Amniotic stem cell (primary cell): ENCODE data around the gene TIMM17B.

Source experiments
- DNase-seq: peaks from one replicate; lab custom pipeline; 2025; lab: John Stamatoyannopoulos, UW

The TIMM17B gene

GRCh38 chrX:48918643-48919340 lies 21.2 kb upstream of the TIMM17B start, which contains the start of gene PIM2:
TSS of gene PIM2 (minus strand) at chrX:48919024. CDS start at chrX:48918834, 190 bp downstream.
- peak; percentile 18 for DNase-seq

DNA sequence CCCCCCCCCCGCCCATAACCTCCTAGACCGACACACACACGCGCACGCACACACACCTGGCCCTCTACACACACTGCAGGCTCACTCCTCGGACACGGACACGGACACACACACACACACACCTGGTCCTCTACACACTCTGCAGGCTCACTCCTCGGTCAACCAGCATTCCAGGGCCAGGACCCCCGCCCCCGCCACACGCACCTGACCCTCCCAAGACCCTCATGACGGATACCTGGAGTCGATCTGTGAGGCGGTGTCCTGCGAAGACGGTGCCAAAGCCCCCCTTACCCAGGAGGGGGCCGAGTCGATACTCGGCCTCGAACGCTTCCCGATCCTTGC lies 20.7 kb upstream of the TIMM17B start:
- no peak for DNase-seq

- peak; percentile 61 for DNase-seq
Observed at GRCh38 chrX:48917139-48918001, 19.8 kb upstream of the TIMM17B start.

- no peak for DNase-seq
Observed at GRCh38 chrX:48914593-48915493, 17.3 kb upstream of the TIMM17B start.

- no peak for DNase-seq
Observed at GRCh38 chrX:48913605-48914366, 16.2 kb upstream of the TIMM17B start.

DNA sequence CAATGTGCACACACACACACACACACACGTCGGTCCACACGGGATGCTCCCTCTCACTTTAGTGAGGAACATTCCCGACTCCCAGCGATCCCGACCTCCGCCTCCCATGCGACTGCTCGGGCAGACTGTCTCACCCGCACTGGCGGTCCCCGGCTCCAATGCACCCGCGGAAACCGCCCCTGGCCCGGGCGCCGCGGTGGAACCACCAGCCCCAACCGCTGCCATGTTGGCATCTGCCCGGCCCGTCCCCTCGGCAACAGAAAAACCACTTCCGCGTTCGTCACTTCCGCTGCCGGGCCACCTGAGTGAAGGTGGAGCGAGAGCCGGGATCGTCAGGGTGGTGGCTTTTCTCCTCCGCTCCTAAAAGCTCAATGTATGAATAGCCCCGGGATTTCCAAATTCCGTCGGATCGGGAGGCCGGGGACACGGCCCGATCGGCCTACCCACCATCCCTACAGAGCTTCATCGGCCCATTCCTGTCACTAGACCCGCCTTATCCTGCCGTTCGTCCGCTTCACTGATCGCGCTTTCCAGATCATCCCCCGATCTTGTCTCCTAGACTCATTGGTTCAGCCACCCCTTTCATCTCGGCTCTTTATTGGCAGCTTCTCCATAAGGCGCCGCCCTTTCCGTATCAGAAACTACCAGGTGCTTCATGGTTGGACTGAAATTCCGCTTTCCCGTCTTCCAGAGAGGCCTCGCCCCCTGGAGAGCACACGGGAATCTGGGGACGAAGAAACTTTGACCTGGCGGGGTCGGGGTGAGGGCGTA lies 14.0 kb upstream of the TIMM17B start, which contains the start of gene SLC35A2:
SLC35A2 (minus strand) TSS at position 235 of the 771 bp plus-strand sequence; CDS start at position 225, 10 bp downstream.
- peak; percentile 38 for DNase-seq

- no peak for DNase-seq
Observed at GRCh38 chrX:48910926-48911411, 13.4 kb upstream of the TIMM17B start.

GRCh38 chrX:48909703-48910294 lies 12.2 kb upstream of the TIMM17B start:
- no peak for DNase-seq

- DNase-seq: no peak
Observed at GRCh38 chrX:48908600-48908999, 11.0 kb upstream of the TIMM17B start.

GRCh38 chrX:48905090-48905790 lies 7.7 kb upstream of the TIMM17B start:
- DNase-seq: no peak

DNA sequence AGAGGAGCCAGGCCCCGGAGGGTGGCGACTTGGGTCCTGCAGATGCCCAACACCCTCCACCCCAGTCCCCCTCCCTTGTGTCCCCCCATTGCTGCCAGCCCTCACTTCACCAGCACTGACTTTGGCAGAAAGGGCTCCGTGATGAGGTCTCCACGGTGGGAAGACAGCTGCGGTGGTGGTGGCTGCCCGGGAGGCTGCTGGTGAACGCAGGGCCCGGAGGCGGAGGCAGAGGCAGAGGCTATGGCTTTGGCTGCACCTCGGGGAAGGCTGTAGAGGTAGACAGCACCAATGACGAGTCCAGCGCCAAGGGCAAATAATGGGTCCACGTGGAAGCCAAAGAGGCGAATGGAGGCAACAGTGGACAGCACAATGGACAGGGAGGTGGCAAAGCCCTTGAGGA lies 7.1 kb upstream of the TIMM17B start:
- DNase-seq: no peak

GRCh38 chrX:48904180-48904579 lies 6.6 kb upstream of the TIMM17B start:
- DNase-seq: no peak

GRCh38 chrX:48903290-48903689 lies 5.7 kb upstream of the TIMM17B start:
- DNase-seq: no peak

DNA sequence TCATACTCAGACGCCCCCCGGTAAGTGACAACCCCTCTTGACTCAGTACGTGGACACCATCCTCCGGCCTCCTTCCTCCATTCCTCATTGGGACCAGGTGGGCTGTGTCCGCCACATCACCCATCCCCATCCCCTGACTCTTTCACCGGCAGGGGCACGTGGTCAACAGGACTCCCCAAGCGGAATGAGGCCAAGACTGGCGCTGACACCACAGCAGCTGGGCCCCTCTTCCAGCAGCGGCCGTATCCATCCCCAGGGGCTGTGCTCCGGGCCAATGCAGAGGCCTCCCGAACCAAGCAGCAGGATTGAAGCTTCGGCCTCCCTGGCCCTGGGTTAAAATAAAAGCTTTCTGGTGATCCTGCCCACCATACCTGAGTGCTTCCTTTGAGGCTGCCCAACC lies 5.2 kb upstream of the TIMM17B start:
- no peak for DNase-seq

DNA sequence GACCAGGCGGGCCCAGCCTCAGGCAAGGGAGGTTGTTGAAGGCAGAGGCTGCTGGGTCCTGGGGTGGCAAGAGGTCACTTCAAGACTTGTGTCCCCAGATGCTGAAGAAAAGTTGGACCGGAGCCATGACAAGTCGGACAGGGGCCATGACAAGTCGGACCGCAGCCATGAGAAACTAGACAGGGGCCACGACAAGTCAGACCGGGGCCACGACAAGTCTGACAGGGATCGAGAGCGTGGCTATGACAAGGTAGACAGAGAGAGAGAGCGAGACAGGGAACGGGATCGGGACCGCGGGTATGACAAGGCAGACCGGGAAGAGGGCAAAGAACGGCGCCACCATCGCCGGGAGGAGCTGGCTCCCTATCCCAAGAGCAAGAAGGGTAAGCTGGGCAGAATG lies 4.6 kb upstream of the TIMM17B start:
- DNase-seq: no peak

DNA sequence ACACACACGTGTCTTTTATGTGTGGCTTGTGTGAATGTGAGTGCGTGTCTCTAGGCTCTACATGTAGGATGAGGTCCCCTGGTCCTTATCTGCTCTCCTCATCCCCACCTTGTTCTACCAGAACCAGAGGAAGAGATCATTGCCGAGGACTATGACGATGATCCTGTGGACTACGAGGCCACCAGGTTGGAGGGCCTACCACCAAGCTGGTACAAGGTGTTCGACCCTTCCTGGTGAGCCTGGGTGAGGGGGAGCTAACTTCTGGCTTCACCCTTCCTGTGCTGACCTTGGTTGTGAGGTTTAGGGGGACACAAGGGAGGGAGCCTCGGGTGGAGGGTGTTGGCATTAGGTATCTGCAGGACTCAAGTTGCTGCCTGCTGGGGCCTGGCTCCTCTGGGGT lies 3.5 kb upstream of the TIMM17B start:
- no peak for DNase-seq

GRCh38 chrX:48899078-48899410 lies 1.5 kb upstream of the TIMM17B start:
- DNase-seq: no peak

GRCh38 chrX:48897157-48897624 lies 377 bp downstream of the TIMM17B start:
- DNase-seq: peak; percentile 8

GRCh38 chrX:48896611-48897011 lies 957 bp downstream of the TIMM17B start:
- no peak for DNase-seq
